GM18907 (cell line): Measurements from ENCODE around the gene WIZ.

Experiments
- ATAC-seq: cut with Tn5 transposase; IDR thresholded peaks from one replicate; pipeline ENCODE4 v1.9.1; 2021; ENCODE audit warnings: mild to moderate bottlenecking, moderate library complexity; ENCODE audit not compliant: unreplicated experiment

Gene WIZ

GRCh38 chr19:15379083-15379998 lies 70.4 kb downstream of the WIZ start, which contains the start of gene AKAP8:
TSS of gene AKAP8 (minus strand) at chr19:15379787. CDS start at chr19:15379731, 56 bp downstream.
- peak; percentile 81 for ATAC-seq

- ATAC-seq: peak; percentile 3
Observed at GRCh38 chr19:15378534-15379082, 71.1 kb downstream of the WIZ start.

- no peak for ATAC-seq
Observed at GRCh38 chr19:15374796-15375440, 74.8 kb downstream of the WIZ start.

- ATAC-seq: no peak
Observed at GRCh38 chr19:15374105-15374651, 75.6 kb downstream of the WIZ start.

- no peak for ATAC-seq
Observed at GRCh38 chr19:15373644-15374043, 76.1 kb downstream of the WIZ start.

- ATAC-seq: no peak
Observed at GRCh38 chr19:15372891-15373301, 76.9 kb downstream of the WIZ start.

- ATAC-seq: no peak
Observed at GRCh38 chr19:15372470-15372869, 77.3 kb downstream of the WIZ start.

- ATAC-seq: no peak
Observed at GRCh38 chr19:15371786-15372380, 77.9 kb downstream of the WIZ start.

- no peak for ATAC-seq
Observed at GRCh38 chr19:15371119-15371518, 78.6 kb downstream of the WIZ start.
